Endothelial cell of umbilical vein (primary cell): ENCODE measurements around the gene HUNK. TPM values are rescaled to one million over a fixed set of nuclear protein-coding genes. Genes with fewer than 3 reads are reported as not detected.

Experiments used
- BruUV-seq: library from RNA; stranded (reverse); fragments of 400-500 nt; replicated peaks from 2 replicates; lab custom pipeline; 2021; lab: Mats Ljungman, UMichigan
- CTCF ChIA-PET: fragments of 300-600, 350-600 bp; sonication (Branson Sonifier 250); formaldehyde crosslinking; loops from one replicate; lab custom pipeline; 2021; ENCODE audit warnings: antibody characterized with exemption, inconsistent platforms; lab: Charles Lee
- POLR2A ChIA-PET: fragments of 300-600, 350-600 bp; sonication (Branson Sonifier 250); formaldehyde crosslinking; loops from one replicate; lab custom pipeline; 2021; ENCODE audit warnings: antibody characterized with exemption, inconsistent platforms; lab: Charles Lee
- DNase-seq: peaks from one replicate; pipeline ENCODE4 v3.0.0-alpha.2; 2011; ENCODE audit warnings: low read depth, low spot score
- FAIRE-seq: peaks from 2 replicates; lab custom pipeline; 2011; peaks lifted over from hg19 to GRCh38; lab: Jason Lieb, UNC
- H2AFZ ChIP-seq: 2 replicates; pipeline ENCODE4 v1.6.0; 2012; ENCODE audit warnings: low read depth, low read length, control low read depth, inconsistent platforms
- H3K27ac ChIP-seq: 2 replicates; pipeline ENCODE4 v1.5.1; 2011; ENCODE audit warnings: low read depth, mild to moderate bottlenecking, control low read depth, low read length, moderate library complexity; ENCODE audit not compliant: insufficient read depth
- H3K27me3 ChIP-seq, 2 experiments: 2 replicates each; pipeline versions ENCODE4 v1.6.0 to v1.6.1; 2011; ENCODE audit warnings: low read length in 2 of 2, mixed read lengths in 1 of 2; ENCODE audit not compliant: control insufficient read depth in 2 of 2, insufficient read depth in 2 of 2
- H3K36me3 ChIP-seq, 2 experiments: 2 replicates in 1 of 2; 3 replicates in 1 of 2; pipeline ENCODE4 v1.5.1; 2011; ENCODE audit warnings: low read length in 2 of 2, mild to moderate bottlenecking in 1 of 2, moderate library complexity in 1 of 2; ENCODE audit not compliant: control insufficient read depth in 2 of 2, insufficient read depth in 2 of 2; ENCODE audit errors: extremely low read depth in 1 of 2
- H3K4me1 ChIP-seq: 3 replicates; pipeline ENCODE4 v1.5.1; 2011; ENCODE audit warnings: mild to moderate bottlenecking, low read length; ENCODE audit not compliant: control insufficient read depth, insufficient read depth; ENCODE audit errors: extremely low read depth
- H3K4me2 ChIP-seq: 2 replicates; pipeline ENCODE4 v1.6.1; 2011; ENCODE audit warnings: low read length, control low read depth, mixed read lengths; ENCODE audit not compliant: insufficient read depth
- H3K4me3 ChIP-seq, 3 experiments: fragments of 200-600 bp in 1 of 3; sonication (generic), shearing (Covaris generic) in 1 of 3; replicated peaks in 1 of 3; 2 replicates each; pipeline ENCODE4 v1.5.1; 2011 to 2016; ENCODE audit warnings: control low read depth in 3 of 3, low read length in 3 of 3, mild to moderate bottlenecking in 2 of 3, inconsistent platforms in 1 of 3, low read depth in 1 of 3, moderate library complexity in 1 of 3; ENCODE audit not compliant: insufficient read depth in 1 of 3
- H3K79me2 ChIP-seq: 2 replicates; pipeline ENCODE4 v1.6.0; 2012; ENCODE audit warnings: low read length, inconsistent platforms; ENCODE audit not compliant: control insufficient read depth, insufficient read depth
- H3K9ac ChIP-seq: replicated peaks from 2 replicates; pipeline ENCODE3; 2011; ENCODE audit warnings: low read length, control low read depth; ENCODE audit not compliant: insufficient read depth; ENCODE audit errors: extremely low read depth
- H3K9me1 ChIP-seq: replicated peaks from 3 replicates; pipeline ENCODE4 v1.6.0; 2011; ENCODE audit warnings: mild to moderate bottlenecking, low read length; ENCODE audit not compliant: control insufficient read depth, insufficient read depth; ENCODE audit errors: extremely low read depth
- H3K9me3 ChIP-seq: replicated peaks from 2 replicates; pipeline ENCODE4 v1.5.1; 2012; ENCODE audit warnings: low read length, inconsistent platforms; ENCODE audit not compliant: control insufficient read depth, insufficient read depth
- H4K20me1 ChIP-seq: replicated peaks from 2 replicates; pipeline ENCODE3; 2011; ENCODE audit warnings: mild to moderate bottlenecking, low read length; ENCODE audit not compliant: control insufficient read depth, insufficient read depth; ENCODE audit errors: extremely low read depth
- EZH2 ChIP-seq: IDR thresholded peaks from 2 replicates; pipeline ENCODE4 v1.6.1; 2012; ENCODE audit warnings: borderline replicate concordance, low read depth, mild to moderate bottlenecking, moderate library complexity, low read length, inconsistent platforms; ENCODE audit not compliant: severe bottlenecking
- FOS ChIP-seq: IDR thresholded peaks from 2 replicates; pipeline ENCODE4 v1.6.1; 2011; ENCODE audit warnings: mild to moderate bottlenecking, low read length, moderate library complexity, borderline replicate concordance; ENCODE audit not compliant: insufficient read depth
- GATA2 ChIP-seq: IDR thresholded peaks from 2 replicates; pipeline ENCODE4 v1.7.0; 2011; ENCODE audit warnings: low read depth, mild to moderate bottlenecking, moderate library complexity, mixed read lengths, low read length; ENCODE audit not compliant: insufficient read length, insufficient read depth
- JUN ChIP-seq: IDR thresholded peaks from 2 replicates; pipeline ENCODE4 v1.6.1; 2011; ENCODE audit warnings: borderline replicate concordance, low read depth; ENCODE audit not compliant: insufficient read length, insufficient read depth
- MYC ChIP-seq: IDR thresholded peaks from one replicate; pipeline ENCODE4 v1.6.1; 2011; ENCODE audit warnings: mild to moderate bottlenecking, low read depth, low read length
- POLR2A ChIP-seq: IDR thresholded peaks from 2 replicates; pipeline ENCODE4 v1.6.1; 2012; ENCODE audit warnings: low read depth, mild to moderate bottlenecking, control low read depth, low read length
- POLR2AphosphoS5 ChIP-seq: IDR thresholded peaks from 2 replicates; pipeline ENCODE4 v1.6.1; 2012; ENCODE audit warnings: low read depth, mild to moderate bottlenecking, control low read depth, low read length, moderate library complexity; ENCODE audit not compliant: insufficient read depth
- dilution Hi-C: fragments of 300-500 bp; cut with MboI; formaldehyde crosslinking; loops from one replicate; pipeline ENCODE4 v1.15.0; 2019; ENCODE audit warnings: low sequenced_read_pairs; ENCODE audit not compliant: extremely low pct_ligation_motif_present
- intact Hi-C: fragments of 100-400 bp; cut with micrococcal nuclease; formaldehyde crosslinking; loops from one replicate; pipeline ENCODE4 v1.10.0; 2022
- polyA plus RNA-seq, 4 experiments: library from polyadenylated mRNA; depleted of rRNA in 3 of 4; stranded (reverse) in 3 of 4; unstranded in 1 of 4; fragments of >200 nt; gene quantifications; 2 replicates each; pipeline versions ENCODE4 v1.2.1 to v1.2.3, GENCODE V29; 2011 to 2012; ENCODE audit warnings: missing spikeins in 1 of 4
- total RNA-seq: library from RNA; stranded (reverse); gene quantifications from 2 replicates; pipeline ENCODE4 v1.2.3, GENCODE V29; 2021
- TF ChIP-seq, protein P1 (sequence below), 2 donors: IDR thresholded peaks; 1 replicate in 1 of 2; 2 replicates in 1 of 2; pipeline ENCODE4 v1.5.1; 2011; ENCODE audit warnings: low read length in 2 of 2, mild to moderate bottlenecking in 2 of 2, moderate library complexity in 2 of 2, control low read depth in 1 of 2, inconsistent platforms in 1 of 2, low read depth in 1 of 2; ENCODE audit not compliant: insufficient read depth in 1 of 2; ENCODE audit errors: extremely low read depth in 1 of 2
- TF ChIP-seq, protein P2 (sequence below): IDR thresholded peaks from 2 replicates; pipeline ENCODE4 v1.6.1; 2011; ENCODE audit not compliant: insufficient read depth, insufficient read length

Gene HUNK
- total and polyA plus RNA-seq, 2 donors (not counting 3 experiments of a cell fraction or from before 2014, with no cell fraction given) = not detected

DNA sequence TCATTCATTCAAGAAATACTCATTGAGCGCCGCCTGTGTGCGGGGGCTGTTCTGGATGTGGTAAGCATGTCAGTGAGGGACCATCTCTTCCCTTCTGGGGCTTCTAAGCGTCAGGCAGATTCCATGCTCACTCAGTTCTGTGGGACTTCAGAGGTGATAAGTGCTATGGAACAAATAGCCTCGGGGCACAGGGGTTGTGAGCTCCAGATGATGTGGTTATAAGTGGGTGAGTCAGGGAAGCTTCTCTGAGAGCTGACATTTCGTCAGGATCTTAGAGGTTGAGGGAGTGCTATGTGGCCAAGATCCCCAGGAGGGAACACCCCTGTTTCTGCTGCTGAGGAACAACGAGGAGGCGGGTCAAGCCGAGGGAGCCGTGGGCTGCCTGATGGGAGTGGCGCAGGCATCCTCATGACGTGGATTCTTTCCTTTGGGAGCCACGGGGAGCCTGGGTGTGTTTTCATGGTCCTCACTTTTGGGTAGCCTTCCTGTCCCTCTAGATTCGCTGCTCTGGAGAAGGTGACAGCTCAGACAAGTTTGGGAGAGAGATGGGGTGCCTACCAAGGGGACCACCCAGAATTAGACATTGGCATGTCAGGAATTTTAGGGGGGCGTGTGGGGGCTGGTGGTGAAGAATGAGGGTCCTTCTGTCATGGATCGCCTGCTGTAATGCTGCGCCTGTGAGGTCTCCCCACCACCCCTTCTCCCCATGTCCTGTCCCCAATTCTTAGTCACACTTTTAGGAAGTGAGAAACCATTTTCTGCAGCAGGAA is 38.5 kb downstream of the HUNK start:
- H3K4me2 ChIP-seq = no peak overlapping the region

More for the DNA sequence above, 38.5 kb downstream of the HUNK start:
- TF ChIP-seq MYC (no peak), POLR2AphosphoS5 (no peak), POLR2A (no peak), GATA2 (no peak), FOS (no peak), EZH2 (no peak), JUN (no peak)
- TF ChIP-seq, protein P1, sequence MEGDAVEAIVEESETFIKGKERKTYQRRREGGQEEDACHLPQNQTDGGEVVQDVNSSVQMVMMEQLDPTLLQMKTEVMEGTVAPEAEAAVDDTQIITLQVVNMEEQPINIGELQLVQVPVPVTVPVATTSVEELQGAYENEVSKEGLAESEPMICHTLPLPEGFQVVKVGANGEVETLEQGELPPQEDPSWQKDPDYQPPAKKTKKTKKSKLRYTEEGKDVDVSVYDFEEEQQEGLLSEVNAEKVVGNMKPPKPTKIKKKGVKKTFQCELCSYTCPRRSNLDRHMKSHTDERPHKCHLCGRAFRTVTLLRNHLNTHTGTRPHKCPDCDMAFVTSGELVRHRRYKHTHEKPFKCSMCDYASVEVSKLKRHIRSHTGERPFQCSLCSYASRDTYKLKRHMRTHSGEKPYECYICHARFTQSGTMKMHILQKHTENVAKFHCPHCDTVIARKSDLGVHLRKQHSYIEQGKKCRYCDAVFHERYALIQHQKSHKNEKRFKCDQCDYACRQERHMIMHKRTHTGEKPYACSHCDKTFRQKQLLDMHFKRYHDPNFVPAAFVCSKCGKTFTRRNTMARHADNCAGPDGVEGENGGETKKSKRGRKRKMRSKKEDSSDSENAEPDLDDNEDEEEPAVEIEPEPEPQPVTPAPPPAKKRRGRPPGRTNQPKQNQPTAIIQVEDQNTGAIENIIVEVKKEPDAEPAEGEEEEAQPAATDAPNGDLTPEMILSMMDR (IDR thresholded peaks at IDR 0.05; ENCODE audit: extremely low read depth in 1 of 2, insufficient read depth in 1 of 2, low read depth in 1 of 2, low read length in 2 of 2) = no peak
- TF ChIP-seq, protein P2, sequence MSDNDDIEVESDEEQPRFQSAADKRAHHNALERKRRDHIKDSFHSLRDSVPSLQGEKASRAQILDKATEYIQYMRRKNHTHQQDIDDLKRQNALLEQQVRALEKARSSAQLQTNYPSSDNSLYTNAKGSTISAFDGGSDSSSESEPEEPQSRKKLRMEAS = no peak
- H3K9ac ChIP-seq = no peak overlapping the region
- intact Hi-C loops (no loop called here), dilution Hi-C loops (no loop called here)
- H3K27me3 ChIP-seq = peaks cover 0 to 9% of the 10 kb centered on the region in 2 experiments
- no peaks in the 10 kb centered on the region for H3K9me3 ChIP-seq
- no peak for DNase-seq
- no peak overlapping the region for H3K27ac ChIP-seq
- no peak for FAIRE-seq
- ChIA-PET POLR2A (no interaction called here), CTCF (no interaction called here)
- no peaks in the 10 kb centered on the region for H3K36me3 ChIP-seq
- no peaks in the 10 kb centered on the region for H3K4me1 ChIP-seq
- H4K20me1 ChIP-seq = no peaks in the 10 kb centered on the region
- no peaks in the 10 kb centered on the region for H3K9me1 ChIP-seq
- no TSS peak for BruUV-seq
- no peak overlapping the region for H2AFZ ChIP-seq
- H3K79me2 ChIP-seq = no peaks in the 10 kb centered on the region
- no peak overlapping the region for H3K4me3 ChIP-seq
